Fibroblast of lung (primary cell): ENCODE results near the gene SDK2. TPM values are rescaled to one million over a fixed set of nuclear protein-coding genes. Genes with fewer than 3 reads are reported as not detected.

ENCODE experiments used
- DNase-seq, 2 donors: peaks; one replicate each; pipeline versions ENCODE4 v3.0.0 to v3.0.0-alpha.2; 2010; ENCODE audit warnings: low read depth in 2 of 2
- H2AFZ ChIP-seq: 2 replicates; pipeline ENCODE4 v1.5.1; 2012; ENCODE audit warnings: low read length, control low read depth, inconsistent platforms
- H3K27ac ChIP-seq: 2 replicates; pipeline ENCODE4 v1.5.1; 2011; ENCODE audit warnings: low read length, control low read depth; ENCODE audit not compliant: insufficient read depth
- H3K27me3 ChIP-seq: 2 replicates; pipeline ENCODE4 v1.5.1; 2011; ENCODE audit warnings: mild to moderate bottlenecking, low read length; ENCODE audit not compliant: control insufficient read depth, insufficient read depth
- H3K36me3 ChIP-seq: 2 replicates; pipeline ENCODE4 v1.5.1; 2011; ENCODE audit warnings: low read length; ENCODE audit not compliant: control insufficient read depth, insufficient read depth
- H3K4me1 ChIP-seq: 2 replicates; pipeline ENCODE4 v1.5.1; 2011; ENCODE audit warnings: low read length; ENCODE audit not compliant: control insufficient read depth, insufficient read depth; ENCODE audit errors: extremely low read depth
- H3K4me2 ChIP-seq: 2 replicates; pipeline ENCODE4 v1.5.1; 2011; ENCODE audit warnings: low read length, control low read depth; ENCODE audit not compliant: insufficient read depth; ENCODE audit errors: extremely low read depth
- H3K4me3 ChIP-seq, 4 experiments: fragments of 200-600 bp in 1 of 4; sonication (generic) in 1 of 4; replicated peaks in 1 of 4; 2 replicates each; pipeline ENCODE4 v1.5.1; 2011 to 2016; ENCODE audit warnings: low read length in 4 of 4, low read depth in 3 of 4, mild to moderate bottlenecking in 3 of 4, control low read depth in 2 of 4, inconsistent platforms in 1 of 4, mixed read lengths in 1 of 4; ENCODE audit not compliant: insufficient read depth in 1 of 4; ENCODE audit errors: control extremely low read depth in 1 of 4
- H3K79me2 ChIP-seq: 2 replicates; pipeline ENCODE4 v1.5.1; 2012; ENCODE audit warnings: mild to moderate bottlenecking, low read length, inconsistent platforms; ENCODE audit not compliant: control insufficient read depth, insufficient read depth
- H3K9ac ChIP-seq: 2 replicates; pipeline ENCODE4 v1.5.1; 2011; ENCODE audit warnings: mild to moderate bottlenecking, low read length, control low read depth; ENCODE audit not compliant: insufficient read depth
- H3K9me3 ChIP-seq: 2 replicates; pipeline ENCODE4 v1.5.1; 2012; ENCODE audit warnings: low read depth, low read length; ENCODE audit not compliant: control insufficient read depth, insufficient read depth
- H4K20me1 ChIP-seq: 2 replicates; pipeline ENCODE4 v1.5.1; 2011; ENCODE audit warnings: low read length; ENCODE audit not compliant: control insufficient read depth, insufficient read depth; ENCODE audit errors: extremely low read depth
- EZH2 ChIP-seq: IDR thresholded peaks from 2 replicates; pipeline ENCODE4 v1.5.1; 2012; ENCODE audit warnings: low read length, control low read depth, mild to moderate bottlenecking; ENCODE audit errors: missing control alignments
- polyA plus RNA-seq, 2 donors: library from polyadenylated mRNA; depleted of rRNA in 1 of 2; stranded (reverse) in 1 of 2; unstranded in 1 of 2; fragments of >200 nt; gene quantifications; 2 replicates each; pipeline ENCODE4 v1.2.1, GENCODE V29; 2011 to 2012; ENCODE audit warnings: missing spikeins in 1 of 2
- total RNA-seq: library from RNA; depleted of rRNA; stranded (reverse); fragments of >200 nt; gene quantifications from 2 replicates; pipeline ENCODE4 v1.2.1, GENCODE V29; 2014
- TF ChIP-seq, protein P1 (sequence below), 2 donors: IDR thresholded peaks in 1 of 2; conservative IDR thresholded peaks in 1 of 2; 1 replicate in 1 of 2; 2 replicates in 1 of 2; pipeline ENCODE4 v1.5.1; 2011 to 2012; ENCODE audit warnings: low read length in 2 of 2, control low read depth in 1 of 2, inconsistent platforms in 1 of 2, low read depth in 1 of 2, mild to moderate bottlenecking in 1 of 2

Gene SDK2
- total and polyA plus RNA-seq, 2 donors (not counting 1 experiment from before 2014, with no cell fraction given): under 0.01 to 0.01 TPM

DNA sequence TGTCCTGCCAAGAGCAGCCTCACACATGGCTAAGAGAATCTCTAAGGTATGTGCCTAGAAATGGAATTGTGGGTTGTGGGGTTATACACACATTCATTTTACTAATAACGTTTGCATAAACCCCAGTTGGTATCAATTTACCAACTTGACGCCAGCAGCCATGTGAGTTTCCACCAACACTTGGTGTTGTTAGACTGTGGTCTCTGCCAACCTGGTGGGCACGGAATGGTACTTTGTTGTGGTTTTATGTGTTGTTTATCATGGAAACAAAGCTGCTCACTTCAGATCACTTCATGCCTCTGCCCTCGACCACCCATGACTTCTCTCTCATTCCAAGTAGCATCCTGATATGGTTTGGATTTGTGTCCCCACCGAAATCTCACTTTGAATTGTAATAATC lies 180.4 kb downstream of the SDK2 start:
- H3K4me2 ChIP-seq: no peak overlapping the region
- no peaks in the 10 kb centered on the region for H3K36me3 ChIP-seq
- H3K9ac ChIP-seq: no peak overlapping the region
- H2AFZ ChIP-seq: no peak overlapping the region
- DNase-seq: peak in 1 of 2 donors; percentile 2
- no peaks in the 10 kb centered on the region for H4K20me1 ChIP-seq
- TF ChIP-seq, protein P1, sequence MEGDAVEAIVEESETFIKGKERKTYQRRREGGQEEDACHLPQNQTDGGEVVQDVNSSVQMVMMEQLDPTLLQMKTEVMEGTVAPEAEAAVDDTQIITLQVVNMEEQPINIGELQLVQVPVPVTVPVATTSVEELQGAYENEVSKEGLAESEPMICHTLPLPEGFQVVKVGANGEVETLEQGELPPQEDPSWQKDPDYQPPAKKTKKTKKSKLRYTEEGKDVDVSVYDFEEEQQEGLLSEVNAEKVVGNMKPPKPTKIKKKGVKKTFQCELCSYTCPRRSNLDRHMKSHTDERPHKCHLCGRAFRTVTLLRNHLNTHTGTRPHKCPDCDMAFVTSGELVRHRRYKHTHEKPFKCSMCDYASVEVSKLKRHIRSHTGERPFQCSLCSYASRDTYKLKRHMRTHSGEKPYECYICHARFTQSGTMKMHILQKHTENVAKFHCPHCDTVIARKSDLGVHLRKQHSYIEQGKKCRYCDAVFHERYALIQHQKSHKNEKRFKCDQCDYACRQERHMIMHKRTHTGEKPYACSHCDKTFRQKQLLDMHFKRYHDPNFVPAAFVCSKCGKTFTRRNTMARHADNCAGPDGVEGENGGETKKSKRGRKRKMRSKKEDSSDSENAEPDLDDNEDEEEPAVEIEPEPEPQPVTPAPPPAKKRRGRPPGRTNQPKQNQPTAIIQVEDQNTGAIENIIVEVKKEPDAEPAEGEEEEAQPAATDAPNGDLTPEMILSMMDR (conservative IDR thresholded peaks at IDR 0.05 in 1 of 2, IDR thresholded peaks at IDR 0.05 in 1 of 2; ENCODE audit: low read depth in 1 of 2, low read length in 2 of 2): no peak
- no peak for TF ChIP-seq EZH2
- H3K4me1 ChIP-seq: no peaks in the 10 kb centered on the region
- no peaks in the 10 kb centered on the region for H3K79me2 ChIP-seq
- no peaks in the 10 kb centered on the region for H3K9me3 ChIP-seq
- H3K27ac ChIP-seq: no peak overlapping the region
- no peak overlapping the region for H3K4me3 ChIP-seq
- no peaks in the 10 kb centered on the region for H3K27me3 ChIP-seq

DNA sequence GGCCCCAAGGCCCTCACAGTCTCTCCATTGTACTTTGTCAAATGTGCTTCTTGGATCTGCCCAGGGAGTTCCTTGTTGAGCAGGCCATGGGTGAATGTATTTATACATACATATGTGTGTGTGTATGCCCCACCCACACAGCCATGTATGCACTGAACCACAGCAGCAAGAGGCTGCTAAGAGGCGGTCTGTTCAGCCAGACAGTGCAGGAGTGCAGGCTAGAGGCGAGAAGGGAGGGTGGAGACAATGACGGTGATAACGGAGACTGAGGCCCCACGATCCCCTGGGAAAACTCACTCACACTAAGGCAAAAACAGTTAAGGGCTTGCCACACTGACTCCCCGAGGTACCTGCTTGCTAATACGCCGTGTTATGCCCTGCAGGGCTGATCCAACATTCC lies 181.4 kb downstream of the SDK2 start:
- Histone ChIP-seq H2AFZ (no peak overlapping the region), H3K4me3 (no peak overlapping the region), H3K36me3 (no peaks in the 10 kb centered on the region), H3K27ac (no peak overlapping the region), H3K4me1 (no peaks in the 10 kb centered on the region), H3K4me2 (no peak overlapping the region), H3K9me3 (no peaks in the 10 kb centered on the region), H4K20me1 (no peaks in the 10 kb centered on the region), H3K9ac (no peak overlapping the region), H3K79me2 (no peaks in the 10 kb centered on the region), H3K27me3 (no peaks in the 10 kb centered on the region)
- no peak for DNase-seq
- TF ChIP-seq EZH2: no peak
- TF ChIP-seq, protein P1 (conservative IDR thresholded peaks at IDR 0.05 in 1 of 2, IDR thresholded peaks at IDR 0.05 in 1 of 2; ENCODE audit: low read depth in 1 of 2, low read length in 2 of 2): no peak

DNA sequence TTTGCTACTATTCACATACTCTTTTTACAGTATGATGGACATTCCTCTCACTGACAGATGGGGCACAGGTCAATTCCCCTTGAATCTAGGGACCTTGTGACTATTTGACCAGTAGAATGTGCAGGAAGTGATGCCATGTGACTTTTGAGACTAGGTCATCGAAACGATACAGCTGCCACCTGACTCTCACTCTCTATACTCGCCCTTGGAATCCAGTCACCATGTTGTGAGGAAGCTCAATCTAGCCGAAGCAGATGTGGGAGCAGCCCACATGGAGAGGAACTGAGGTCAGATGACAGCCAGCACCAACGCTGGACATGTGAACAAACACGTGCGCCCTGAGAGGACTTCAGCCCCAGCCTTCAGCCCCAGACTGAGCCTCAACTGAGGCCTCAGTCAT lies 184.3 kb downstream of the SDK2 start:
- no peaks in the 10 kb centered on the region for H3K79me2 ChIP-seq
- H3K27me3 ChIP-seq: no peaks in the 10 kb centered on the region
- no peaks in the 10 kb centered on the region for H4K20me1 ChIP-seq
- H3K9me3 ChIP-seq: no peaks in the 10 kb centered on the region
- no peaks in the 10 kb centered on the region for H3K4me1 ChIP-seq
- no peak for TF ChIP-seq EZH2
- TF ChIP-seq, protein P1 (conservative IDR thresholded peaks at IDR 0.05 in 1 of 2, IDR thresholded peaks at IDR 0.05 in 1 of 2; ENCODE audit: low read depth in 1 of 2, low read length in 2 of 2): no peak
- H3K36me3 ChIP-seq: no peaks in the 10 kb centered on the region
- no peak overlapping the region for H3K4me3 ChIP-seq
- H3K9ac ChIP-seq: no peak overlapping the region
- H3K4me2 ChIP-seq: no peak overlapping the region
- H3K27ac ChIP-seq: no peak overlapping the region
- no peak for DNase-seq
- H2AFZ ChIP-seq: no peak overlapping the region
